Type B pancreatic cell (in vitro differentiated cells): ENCODE results near the gene POLR3GL. TPM values are rescaled to one million over a fixed set of nuclear protein-coding genes. Genes with fewer than 3 reads are reported as not detected.
"Not testable (repeated sequence)": the region's sequence is repeated elsewhere in the genome, so short reads cannot be mapped to it uniquely, and the experiment has no call there.

Source experiments
- DNase-seq: peaks from one replicate; pipeline ENCODE4 v3.0.0; 2021; ENCODE audit warnings: mixed read lengths; ENCODE audit not compliant: unreplicated experiment; ENCODE audit errors: extremely low spot score
- H3K27ac Mint-ChIP-seq: 2 replicates; pipeline ENCODE4 v1.8.0; 2021; ENCODE audit warnings: mild to moderate bottlenecking, mixed read lengths
- H3K27me3 Mint-ChIP-seq: 2 replicates; pipeline ENCODE4 v1.8.0; 2021; ENCODE audit warnings: mixed read lengths
- H3K36me3 Mint-ChIP-seq: 2 replicates; pipeline ENCODE4 v1.8.0; 2021; ENCODE audit warnings: mixed read lengths
- H3K4me1 Mint-ChIP-seq: one replicate; pipeline ENCODE4 v1.8.0; 2021; ENCODE audit warnings: mixed read lengths; ENCODE audit not compliant: unreplicated experiment
- H3K4me3 Mint-ChIP-seq: 2 replicates; pipeline ENCODE4 v1.8.0; 2021; ENCODE audit warnings: mild to moderate bottlenecking, mixed read lengths
- H3K9me3 Mint-ChIP-seq: 2 replicates; pipeline ENCODE4 v1.8.0; 2021; ENCODE audit warnings: mixed read lengths
- total RNA-seq: library from RNA; stranded (reverse); gene quantifications from 2 replicates; pipeline ENCODE4 v1.2.1, GENCODE V29; 2021; ENCODE audit warnings: low replicate concordance
- TF ChIP-seq, protein P1 (sequence below): fragments of 200-600 bp; sonication (generic); conservative IDR thresholded peaks from 2 replicates; pipeline ENCODE4 v1.5.0; 2021; ENCODE audit warnings: antibody characterized with exemption, mild to moderate bottlenecking

Gene POLR3GL
- total RNA-seq, 1 donor from 2014 or later, result 14.1 TPM

- TF ChIP-seq, protein P1, sequence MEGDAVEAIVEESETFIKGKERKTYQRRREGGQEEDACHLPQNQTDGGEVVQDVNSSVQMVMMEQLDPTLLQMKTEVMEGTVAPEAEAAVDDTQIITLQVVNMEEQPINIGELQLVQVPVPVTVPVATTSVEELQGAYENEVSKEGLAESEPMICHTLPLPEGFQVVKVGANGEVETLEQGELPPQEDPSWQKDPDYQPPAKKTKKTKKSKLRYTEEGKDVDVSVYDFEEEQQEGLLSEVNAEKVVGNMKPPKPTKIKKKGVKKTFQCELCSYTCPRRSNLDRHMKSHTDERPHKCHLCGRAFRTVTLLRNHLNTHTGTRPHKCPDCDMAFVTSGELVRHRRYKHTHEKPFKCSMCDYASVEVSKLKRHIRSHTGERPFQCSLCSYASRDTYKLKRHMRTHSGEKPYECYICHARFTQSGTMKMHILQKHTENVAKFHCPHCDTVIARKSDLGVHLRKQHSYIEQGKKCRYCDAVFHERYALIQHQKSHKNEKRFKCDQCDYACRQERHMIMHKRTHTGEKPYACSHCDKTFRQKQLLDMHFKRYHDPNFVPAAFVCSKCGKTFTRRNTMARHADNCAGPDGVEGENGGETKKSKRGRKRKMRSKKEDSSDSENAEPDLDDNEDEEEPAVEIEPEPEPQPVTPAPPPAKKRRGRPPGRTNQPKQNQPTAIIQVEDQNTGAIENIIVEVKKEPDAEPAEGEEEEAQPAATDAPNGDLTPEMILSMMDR, result no peak
- no peaks in the 10 kb centered on the region for H3K9me3 Mint-ChIP-seq
- peaks cover 75% of the 10 kb centered on the region for H3K27me3 Mint-ChIP-seq
- H3K4me3 Mint-ChIP-seq, result no peak overlapping the region
- no peaks in the 10 kb centered on the region for H3K4me1 Mint-ChIP-seq
- no peak overlapping the region for H3K27ac Mint-ChIP-seq
- peaks cover 4% of the 10 kb centered on the region for H3K36me3 Mint-ChIP-seq
- DNase-seq, result no peak
These were observed 58.1 kb downstream of the POLR3GL start for GRCh38 chr1:146022403-146023127.

- H3K9me3 Mint-ChIP-seq, DNase-seq, H3K4me1 Mint-ChIP-seq, H3K27ac Mint-ChIP-seq, H3K36me3 Mint-ChIP-seq, H3K4me3 Mint-ChIP-seq: not testable (repeated sequence)
- H3K27me3 Mint-ChIP-seq, result peaks cover 42% of the 10 kb centered on the region
These were observed 61.5 kb downstream of the POLR3GL start for GRCh38 chr1:146025787-146026495.

GRCh38 chr1:146026650-146027049, 62.2 kb downstream of the POLR3GL start:
- not testable (repeated sequence) for H3K4me1 Mint-ChIP-seq, H3K27ac Mint-ChIP-seq, DNase-seq, H3K9me3 Mint-ChIP-seq, H3K36me3 Mint-ChIP-seq, H3K4me3 Mint-ChIP-seq
- peaks cover 35% of the 10 kb centered on the region for H3K27me3 Mint-ChIP-seq

Other genes with a start within 250 kb of the POLR3GL start
- gene CD160, start 245.2 kb upstream of the POLR3GL start, total RNA-seq, result not detected in 2 replicates
- 9.2 and 10.6 TPM in 2 replicates for gene RNF115, start 140.6 kb upstream of the POLR3GL start, total RNA-seq
- 27.6 and 28.3 TPM in 2 replicates for gene POLR3C, start 140.5 kb upstream of the POLR3GL start, total RNA-seq
- 2.1 and 4.0 TPM in 2 replicates for gene NUDT17, start 119.1 kb upstream of the POLR3GL start, total RNA-seq
- 18.4 and 40.0 TPM in 2 replicates for gene PIAS3, start 105.6 kb upstream of the POLR3GL start, total RNA-seq
- 0.12 and 0.56 TPM in 2 replicates for gene ANKRD35, start 78.8 kb upstream of the POLR3GL start, total RNA-seq
- 0.81 and 2.7 TPM in 2 replicates for gene ITGA10, start 54.6 kb upstream of the POLR3GL start, total RNA-seq
- gene PEX11B, start 46.0 kb upstream of the POLR3GL start, total RNA-seq, result 31.2 and 32.2 TPM in 2 replicates
- gene RBM8A, start 37.2 kb upstream of the POLR3GL start, total RNA-seq, result 118 and 160 TPM in 2 replicates
- gene LIX1L, start 6.7 kb upstream of the POLR3GL start, total RNA-seq, result 2.4 and 24.2 TPM in 2 replicates
- 0.12 and 0.94 TPM in 2 replicates for gene ANKRD34A, start 115 bp upstream of the POLR3GL start, total RNA-seq
- 88.8 and 96.7 TPM in 2 replicates for gene TXNIP, start 31.9 kb downstream of the POLR3GL start, total RNA-seq
- gene HJV, start 57.0 kb downstream of the POLR3GL start, total RNA-seq, result not detected in 2 replicates
- 2.7 and 4.9 TPM in 2 replicates for gene NBPF10, start 180.1 kb downstream of the POLR3GL start, total RNA-seq